Activated naive CD4-positive, alpha-beta T cell (primary cell): ENCODE results near the gene CACNA1E.
"Not testable (repeated sequence)": the region's sequence is repeated elsewhere in the genome, so short reads cannot be mapped to it uniquely, and the experiment has no call there.

Experiments used
- DNase-seq, 4 experiments: peaks; one replicate each; lab custom pipeline; 2025; lab: John Stamatoyannopoulos, UW

CACNA1E gene

GRCh38 chr1:181812208-181812607 is 328.9 kb downstream of the CACNA1E start:
- DNase-seq: no peak

- no peak for DNase-seq
These were observed 329.9 kb downstream of the CACNA1E start for GRCh38 chr1:181813266-181813665.

GRCh38 chr1:181816608-181817007 is 333.3 kb downstream of the CACNA1E start:
- no peak for DNase-seq

- DNase-seq: no peak
These were observed 333.8 kb downstream of the CACNA1E start for GRCh38 chr1:181817091-181817490.

- no peak for DNase-seq
These were observed 335.1 kb downstream of the CACNA1E start for GRCh38 chr1:181818459-181818858.

- DNase-seq: no peak
These were observed 335.6 kb downstream of the CACNA1E start for GRCh38 chr1:181818943-181819342.

- no peak for DNase-seq
These were observed 338.4 kb downstream of the CACNA1E start for GRCh38 chr1:181821701-181822100.

GRCh38 chr1:181832173-181832880 is 349.0 kb downstream of the CACNA1E start:
- not testable (repeated sequence) for DNase-seq

GRCh38 chr1:181846001-181846645 is 362.8 kb downstream of the CACNA1E start:
- no peak for DNase-seq

GRCh38 chr1:181846681-181847080 is 363.4 kb downstream of the CACNA1E start:
- DNase-seq: no peak

- DNase-seq: no peak
These were observed 365.8 kb downstream of the CACNA1E start for GRCh38 chr1:181849071-181849470.

- not testable (repeated sequence) for DNase-seq
These were observed 370.9 kb downstream of the CACNA1E start for GRCh38 chr1:181854212-181854611.

- DNase-seq: no peak
These were observed 372.1 kb downstream of the CACNA1E start for GRCh38 chr1:181855380-181855779.
